ENCODE data around the gene TDRKH.

DNA sequence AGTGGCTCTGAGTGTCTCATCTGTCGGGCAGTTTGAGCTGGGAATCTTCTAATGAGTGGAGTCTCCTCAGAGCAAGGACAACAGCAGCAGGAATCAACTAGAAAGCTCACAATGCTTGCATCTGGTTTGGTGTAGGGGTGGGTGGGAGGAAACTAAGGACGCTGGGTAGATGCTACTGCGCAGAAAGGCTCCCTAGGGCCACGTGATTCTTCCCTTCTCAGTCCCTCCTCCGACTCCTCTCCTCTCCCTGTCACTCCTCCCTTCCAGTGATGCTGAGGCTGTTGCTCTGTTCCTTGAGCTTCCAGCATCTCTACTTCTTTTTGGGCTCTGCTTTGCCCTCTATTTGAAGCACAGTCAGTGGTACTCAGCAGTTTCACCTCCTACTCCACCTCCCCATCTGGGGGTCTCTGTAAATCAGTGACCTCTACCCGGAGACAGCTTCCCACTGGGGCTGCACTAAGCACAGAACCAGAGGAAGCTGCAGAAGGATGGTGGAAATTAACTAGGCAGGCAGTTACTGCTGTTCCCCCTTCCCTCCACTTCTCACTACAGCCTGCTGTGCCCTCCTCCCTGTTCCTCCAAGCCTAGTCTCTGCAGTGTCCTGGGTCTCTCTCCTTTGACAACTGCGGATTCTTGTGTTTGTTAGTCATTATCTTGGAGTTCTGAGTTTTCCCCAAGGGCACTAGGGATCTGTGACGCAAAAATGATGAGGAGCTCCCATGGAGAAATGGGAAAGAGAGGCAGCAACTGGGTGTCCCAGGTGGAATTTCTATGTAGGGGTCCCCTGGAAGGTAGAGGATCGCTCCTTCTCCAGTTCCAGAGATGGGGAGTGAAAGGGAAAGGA lies 9.1 kb upstream of the TDRKH start:
- no peak for TF ChIP-seq POLR2A (IDR thresholded peaks at IDR 0.05)
- TF ChIP-seq, protein P1, sequence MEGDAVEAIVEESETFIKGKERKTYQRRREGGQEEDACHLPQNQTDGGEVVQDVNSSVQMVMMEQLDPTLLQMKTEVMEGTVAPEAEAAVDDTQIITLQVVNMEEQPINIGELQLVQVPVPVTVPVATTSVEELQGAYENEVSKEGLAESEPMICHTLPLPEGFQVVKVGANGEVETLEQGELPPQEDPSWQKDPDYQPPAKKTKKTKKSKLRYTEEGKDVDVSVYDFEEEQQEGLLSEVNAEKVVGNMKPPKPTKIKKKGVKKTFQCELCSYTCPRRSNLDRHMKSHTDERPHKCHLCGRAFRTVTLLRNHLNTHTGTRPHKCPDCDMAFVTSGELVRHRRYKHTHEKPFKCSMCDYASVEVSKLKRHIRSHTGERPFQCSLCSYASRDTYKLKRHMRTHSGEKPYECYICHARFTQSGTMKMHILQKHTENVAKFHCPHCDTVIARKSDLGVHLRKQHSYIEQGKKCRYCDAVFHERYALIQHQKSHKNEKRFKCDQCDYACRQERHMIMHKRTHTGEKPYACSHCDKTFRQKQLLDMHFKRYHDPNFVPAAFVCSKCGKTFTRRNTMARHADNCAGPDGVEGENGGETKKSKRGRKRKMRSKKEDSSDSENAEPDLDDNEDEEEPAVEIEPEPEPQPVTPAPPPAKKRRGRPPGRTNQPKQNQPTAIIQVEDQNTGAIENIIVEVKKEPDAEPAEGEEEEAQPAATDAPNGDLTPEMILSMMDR (IDR thresholded peaks at IDR 0.05) = no peak

All from esophagus squamous epithelium (tissue), 4 donors.